Suprapubic skin (tissue), 4 donors: ENCODE measurements around the gene RBM28. TPM values are rescaled to one million over a fixed set of nuclear protein-coding genes. Genes with fewer than 3 reads are reported as not detected.

Experiments
- DNase-seq, 2 donors: peaks; one replicate each; pipeline ENCODE4 v3.0.0-alpha.2; 2019; ENCODE audit warnings: low spot score in 2 of 2
- H3K27ac ChIP-seq: fragments of 200-600 bp; sonication (generic); one replicate; pipeline ENCODE4 v1.5.1; 2019
- H3K27me3 ChIP-seq: fragments of 200-600 bp; sonication (generic); one replicate; pipeline ENCODE4 v1.5.1; 2019
- H3K36me3 ChIP-seq: fragments of 200-600 bp; sonication (generic); one replicate; pipeline ENCODE4 v1.5.1; 2019
- H3K4me1 ChIP-seq: fragments of 200-600 bp; sonication (generic); one replicate; pipeline ENCODE4 v1.5.1; 2019
- H3K4me3 ChIP-seq: fragments of 200-600 bp; sonication (generic); one replicate; pipeline ENCODE4 v1.5.1; 2019; ENCODE audit warnings: mild to moderate bottlenecking
- H3K9me3 ChIP-seq: fragments of 200-600 bp; sonication (generic); one replicate; pipeline ENCODE4 v1.5.1; 2019
- EP300 ChIP-seq: sonication (generic); formaldehyde crosslinking; IDR thresholded peaks from one replicate; pipeline ENCODE4 v1.6.1; 2017; ENCODE audit warnings: antibody characterized with exemption
- POLR2A ChIP-seq, 2 donors: fragments of 450-650 bp; IDR thresholded peaks; one replicate each; pipeline ENCODE4 v1.6.1; 2017; ENCODE audit warnings: antibody characterized with exemption in 2 of 2, mild to moderate bottlenecking in 2 of 2, moderate library complexity in 2 of 2
- POLR2AphosphoS5 ChIP-seq, 3 donors: sonication (generic); formaldehyde crosslinking; IDR thresholded peaks; one replicate each; pipeline ENCODE4 v1.6.1; 2017; ENCODE audit warnings: antibody characterized with exemption in 3 of 3
- WGBS: methylation state at CpG from one replicate; pipeline ENCODE4 v1.1.5; 2018; 5-methylcytosine and 5-hydroxymethylcytosine counted together
- total RNA-seq, 4 donors: library from RNA; depleted of rRNA; stranded (reverse); fragments of >200 nt; gene quantifications; one replicate each; pipeline ENCODE4 v1.1.0, GENCODE V29; 2016
- TF ChIP-seq, protein P1 (sequence below), 2 donors: fragments of 200-600 bp in 1 of 2; fragments of 450-650 bp in 1 of 2; sonication (generic) in 1 of 2; IDR thresholded peaks; one replicate each; pipeline ENCODE4 v1.5.1; 2016 to 2019; ENCODE audit warnings: antibody characterized with exemption in 2 of 2, mild to moderate bottlenecking in 1 of 2, moderate library complexity in 1 of 2

Gene RBM28
- total RNA-seq, 4 donors from 2014 or later, result 16.9 to 34.9 (median 25.6) TPM

DNA sequence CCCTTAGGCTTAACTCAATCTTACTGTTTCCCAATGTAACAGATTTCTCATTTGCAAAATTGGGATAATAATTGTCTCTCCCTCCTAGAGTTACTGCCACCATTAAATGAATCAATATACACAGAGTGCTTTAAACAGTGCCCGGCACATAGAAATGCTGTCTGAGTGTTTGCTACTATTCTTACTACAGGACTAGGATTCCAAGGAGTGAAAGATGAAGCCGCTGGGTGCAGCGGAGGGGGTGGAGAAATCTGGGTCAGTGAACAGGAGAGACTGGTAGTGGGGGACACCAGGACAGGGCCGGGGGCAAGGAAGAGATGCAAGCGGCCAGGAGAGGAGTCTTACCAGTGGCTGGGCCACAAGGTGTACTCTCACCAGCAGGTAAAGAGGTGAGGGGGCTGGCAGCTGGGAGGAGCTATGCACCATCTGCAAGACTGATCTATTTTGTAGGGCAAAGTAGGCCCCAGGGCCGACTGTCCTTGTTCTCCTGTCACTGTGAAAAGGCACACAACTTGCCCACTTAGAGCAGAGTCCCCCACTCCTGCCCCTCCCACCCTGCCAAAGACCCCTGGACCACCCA, 36.3 kb upstream of the RBM28 start:
- Histone ChIP-seq H3K27ac (no peak overlapping the region), H3K9me3 (no peaks in the 10 kb centered on the region), H3K4me3 (no peak overlapping the region), H3K4me1 (peaks cover 11% of the 10 kb centered on the region), H3K36me3 (no peaks in the 10 kb centered on the region), H3K27me3 (no peaks in the 10 kb centered on the region)
- no peak for TF ChIP-seq EP300
- TF ChIP-seq POLR2AphosphoS5 (IDR thresholded peaks at IDR 0.05), result no peak
- TF ChIP-seq POLR2A (IDR thresholded peaks at IDR 0.05), result no peak
- TF ChIP-seq, protein P1, sequence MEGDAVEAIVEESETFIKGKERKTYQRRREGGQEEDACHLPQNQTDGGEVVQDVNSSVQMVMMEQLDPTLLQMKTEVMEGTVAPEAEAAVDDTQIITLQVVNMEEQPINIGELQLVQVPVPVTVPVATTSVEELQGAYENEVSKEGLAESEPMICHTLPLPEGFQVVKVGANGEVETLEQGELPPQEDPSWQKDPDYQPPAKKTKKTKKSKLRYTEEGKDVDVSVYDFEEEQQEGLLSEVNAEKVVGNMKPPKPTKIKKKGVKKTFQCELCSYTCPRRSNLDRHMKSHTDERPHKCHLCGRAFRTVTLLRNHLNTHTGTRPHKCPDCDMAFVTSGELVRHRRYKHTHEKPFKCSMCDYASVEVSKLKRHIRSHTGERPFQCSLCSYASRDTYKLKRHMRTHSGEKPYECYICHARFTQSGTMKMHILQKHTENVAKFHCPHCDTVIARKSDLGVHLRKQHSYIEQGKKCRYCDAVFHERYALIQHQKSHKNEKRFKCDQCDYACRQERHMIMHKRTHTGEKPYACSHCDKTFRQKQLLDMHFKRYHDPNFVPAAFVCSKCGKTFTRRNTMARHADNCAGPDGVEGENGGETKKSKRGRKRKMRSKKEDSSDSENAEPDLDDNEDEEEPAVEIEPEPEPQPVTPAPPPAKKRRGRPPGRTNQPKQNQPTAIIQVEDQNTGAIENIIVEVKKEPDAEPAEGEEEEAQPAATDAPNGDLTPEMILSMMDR (IDR thresholded peaks at IDR 0.05), result no peak
- DNase-seq, result no peak
- WGBS, result 84% methylated on average over 6 of the region's 6 CpGs

DNA sequence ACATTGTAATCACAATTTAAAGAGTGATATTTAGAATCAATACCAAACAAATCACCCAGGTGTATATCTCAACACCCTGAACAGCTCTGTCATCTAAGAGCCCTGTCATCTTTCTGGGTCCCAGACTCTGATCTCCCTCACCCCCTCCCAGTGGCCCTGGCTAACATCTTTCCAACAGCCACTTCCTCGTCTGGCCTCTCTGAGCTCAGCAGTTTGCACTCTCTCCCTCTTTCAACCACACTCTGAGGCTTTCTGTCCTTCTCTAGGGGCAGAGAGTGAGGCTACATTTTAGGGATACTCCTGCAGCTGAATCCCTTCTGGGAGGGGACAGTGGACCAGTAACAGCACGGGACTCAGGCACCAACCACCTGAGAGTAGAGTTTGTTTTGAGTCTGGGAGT, 34.9 kb upstream of the RBM28 start:
- Histone ChIP-seq H3K9me3 (no peaks in the 10 kb centered on the region), H3K4me1 (peaks cover 11% of the 10 kb centered on the region), H3K27ac (no peak overlapping the region), H3K27me3 (no peaks in the 10 kb centered on the region), H3K36me3 (no peaks in the 10 kb centered on the region), H3K4me3 (no peak overlapping the region)
- TF ChIP-seq EP300 (no peak), POLR2A (IDR thresholded peaks at IDR 0.05) (no peak), POLR2AphosphoS5 (IDR thresholded peaks at IDR 0.05) (no peak)
- TF ChIP-seq, protein P1 (IDR thresholded peaks at IDR 0.05), result no peak
- 52% methylated on average over 2 of the region's 2 CpGs for WGBS
- no peak for DNase-seq

DNA sequence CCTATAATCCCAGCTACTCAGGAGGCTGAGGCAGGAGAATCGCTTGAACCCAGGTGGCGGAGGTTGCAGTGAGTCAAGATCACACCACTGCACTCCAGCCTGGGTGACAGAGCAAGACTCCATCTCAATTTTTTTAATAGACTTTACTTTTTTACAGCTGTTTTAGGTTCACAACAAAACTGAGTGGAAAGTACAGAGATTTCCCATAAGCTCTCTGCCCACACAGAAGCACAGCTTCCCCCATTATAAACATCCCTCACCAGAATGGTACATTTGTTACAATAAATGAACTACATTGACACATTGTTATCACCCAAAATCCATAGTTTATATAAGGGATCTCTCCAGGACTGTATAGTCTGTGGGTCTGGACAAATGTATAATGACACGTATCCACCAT, 32.4 kb upstream of the RBM28 start:
- TF ChIP-seq POLR2A (IDR thresholded peaks at IDR 0.05), result no peak
- TF ChIP-seq POLR2AphosphoS5 (IDR thresholded peaks at IDR 0.05), result no peak
- TF ChIP-seq, protein P1 (IDR thresholded peaks at IDR 0.05), result no peak
- TF ChIP-seq EP300, result no peak
- Histone ChIP-seq H3K9me3 (no peaks in the 10 kb centered on the region), H3K4me1 (peaks cover 3% of the 10 kb centered on the region), H3K27ac (no peak overlapping the region), H3K27me3 (no peaks in the 10 kb centered on the region), H3K36me3 (no peaks in the 10 kb centered on the region), H3K4me3 (no peak overlapping the region)
- DNase-seq, result no peak
- WGBS, result 92% methylated on average over 3 of the region's 3 CpGs

DNA sequence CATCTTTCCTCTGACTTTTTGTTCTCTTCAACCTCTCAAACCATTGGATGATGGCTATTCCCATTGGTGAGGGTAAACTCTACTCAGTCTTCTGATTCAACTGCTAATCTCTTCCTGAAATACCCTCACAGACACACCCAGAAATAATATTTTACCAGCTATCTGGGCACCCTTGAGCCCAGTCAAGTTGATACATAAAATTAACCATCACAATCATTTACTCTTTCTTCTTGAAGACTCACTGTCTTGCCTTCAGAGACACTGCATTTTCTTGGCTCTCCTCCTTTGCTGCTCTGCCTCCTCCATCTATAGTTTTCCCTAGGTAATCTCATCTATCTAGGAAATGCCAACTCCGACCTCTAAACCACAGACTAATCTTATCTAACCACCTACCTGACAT, 30.3 kb upstream of the RBM28 start:
- WGBS, result 78% methylated on average over 1 of the region's 1 CpG

DNA sequence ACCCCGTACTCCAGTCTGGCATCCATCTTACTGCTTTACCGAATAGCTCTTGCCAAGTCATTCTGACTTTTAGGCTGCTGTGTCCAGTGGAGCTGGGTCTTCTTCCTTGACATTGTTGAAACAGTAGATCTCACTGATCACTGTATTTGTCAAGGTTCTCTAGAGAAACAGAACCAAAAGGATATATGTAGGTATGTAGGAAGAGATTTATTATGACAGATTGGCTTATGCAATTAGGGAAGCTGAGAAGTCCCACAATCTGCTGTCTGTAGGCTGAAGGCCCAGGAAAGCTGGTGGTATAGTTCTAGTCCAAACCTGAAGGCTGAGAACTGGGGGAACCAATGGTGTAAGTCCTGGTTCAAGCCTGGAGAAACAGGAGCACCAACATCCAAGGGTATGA, 29.9 kb upstream of the RBM28 start:
- H3K4me3 ChIP-seq, result no peak overlapping the region
- TF ChIP-seq EP300 (no peak), POLR2AphosphoS5 (IDR thresholded peaks at IDR 0.05) (no peak), POLR2A (IDR thresholded peaks at IDR 0.05) (no peak)
- TF ChIP-seq, protein P1 (IDR thresholded peaks at IDR 0.05), result no peak
- no peaks in the 10 kb centered on the region for H3K36me3 ChIP-seq
- 68% methylated on average over 2 of the region's 2 CpGs for WGBS
- no peaks in the 10 kb centered on the region for H3K9me3 ChIP-seq
- no peak for DNase-seq
- no peak overlapping the region for H3K27ac ChIP-seq
- H3K27me3 ChIP-seq, result no peaks in the 10 kb centered on the region
- H3K4me1 ChIP-seq, result no peaks in the 10 kb centered on the region

More for the DNA sequence above, 30.3 kb upstream of the RBM28 start:
- H3K36me3 ChIP-seq, result no peaks in the 10 kb centered on the region
- no peaks in the 10 kb centered on the region for H3K4me1 ChIP-seq
- DNase-seq, result no peak
- no peaks in the 10 kb centered on the region for H3K9me3 ChIP-seq
- TF ChIP-seq POLR2AphosphoS5 (IDR thresholded peaks at IDR 0.05), result no peak
- no peak overlapping the region for H3K4me3 ChIP-seq
- no peaks in the 10 kb centered on the region for H3K27me3 ChIP-seq
- H3K27ac ChIP-seq, result no peak overlapping the region

DNA sequence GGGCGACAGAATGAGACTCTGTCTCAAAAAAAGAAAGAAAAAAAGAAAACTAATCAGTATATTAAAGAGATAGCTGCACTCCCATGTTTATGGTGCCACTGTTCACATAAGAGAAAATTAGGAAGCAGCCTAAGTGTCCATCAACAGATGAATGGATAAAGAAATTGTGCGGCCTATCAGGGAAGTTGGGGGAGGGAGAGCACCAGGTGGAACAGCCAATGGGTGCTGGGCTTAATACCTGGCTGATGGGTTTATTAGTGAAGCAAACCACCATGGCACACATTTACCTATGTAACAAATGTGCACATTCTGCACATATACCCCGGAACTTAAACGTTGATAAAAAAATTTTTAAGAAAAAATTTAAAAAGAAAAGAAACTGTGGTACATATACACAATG, 26.8 kb upstream of the RBM28 start:
- no peaks in the 10 kb centered on the region for H3K9me3 ChIP-seq
- H3K36me3 ChIP-seq, result no peaks in the 10 kb centered on the region
- TF ChIP-seq POLR2A (IDR thresholded peaks at IDR 0.05), result no peak
- TF ChIP-seq POLR2AphosphoS5 (IDR thresholded peaks at IDR 0.05), result no peak
- TF ChIP-seq, protein P1 (IDR thresholded peaks at IDR 0.05), result no peak
- no peak for TF ChIP-seq EP300
- peaks cover 5% of the 10 kb centered on the region for H3K27me3 ChIP-seq
- no peaks in the 10 kb centered on the region for H3K4me1 ChIP-seq
- 94% methylated on average over 4 of the region's 4 CpGs for WGBS
- DNase-seq, result no peak
- H3K4me3 ChIP-seq, result no peak overlapping the region
- no peak overlapping the region for H3K27ac ChIP-seq
